HUES48 (cell line): ENCODE data around the gene MEGF11.

Source experiments
- H3K27ac ChIP-seq: one replicate; pipeline ENCODE4 v1.7.0; 2013; ENCODE audit warnings: low read depth, low read length, inconsistent platforms
- H3K27me3 ChIP-seq: 2 replicates; pipeline ENCODE4 v1.6.1; 2013; ENCODE audit warnings: mild to moderate bottlenecking, low read length; ENCODE audit not compliant: control insufficient read depth, insufficient read depth
- H3K36me3 ChIP-seq: 2 replicates; pipeline ENCODE4 v1.6.1; 2013; ENCODE audit warnings: low read length; ENCODE audit not compliant: control insufficient read depth, insufficient read depth
- H3K4me1 ChIP-seq: 2 replicates; pipeline ENCODE4 v1.6.1; 2013; ENCODE audit warnings: mild to moderate bottlenecking, low read length; ENCODE audit not compliant: control insufficient read depth, insufficient read depth
- H3K4me3 ChIP-seq: 2 replicates; pipeline ENCODE4 v1.5.1; 2013; ENCODE audit warnings: mild to moderate bottlenecking, low read depth, low read length
- H3K9ac ChIP-seq: 2 replicates; pipeline ENCODE4 v1.6.1; 2013; ENCODE audit warnings: mild to moderate bottlenecking, low read depth, low read length, moderate library complexity
- H3K9me3 ChIP-seq: 2 replicates; pipeline ENCODE4 v1.6.1; 2013; ENCODE audit warnings: low read length; ENCODE audit not compliant: control insufficient read depth, insufficient read depth

MEGF11 gene

DNA sequence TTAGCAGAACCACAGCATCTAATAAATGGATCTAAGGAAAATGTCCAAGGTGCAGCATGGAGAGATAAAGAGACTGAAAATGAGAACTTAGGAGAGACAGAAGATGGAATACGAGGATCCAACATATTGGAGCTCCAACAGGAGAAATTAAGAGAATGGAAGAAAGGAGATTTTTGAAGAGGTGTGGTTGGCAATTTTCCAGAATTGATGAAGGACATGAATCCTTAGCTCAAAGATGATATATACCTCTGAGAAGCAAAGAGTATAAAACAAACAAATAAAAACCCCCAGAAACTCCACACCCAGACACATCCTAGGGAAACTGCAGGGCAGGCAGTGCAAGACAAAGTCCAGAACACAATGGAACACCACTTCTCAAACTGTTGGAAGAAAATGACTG lies 141.2 kb downstream of the MEGF11 start:
- no peaks in the 10 kb centered on the region for H3K9me3 ChIP-seq
- peaks cover 11% of the 10 kb centered on the region; the same call in 1 of the 2 replicates for H3K4me1 ChIP-seq
- no peak overlapping the region for H3K9ac ChIP-seq
- no peaks in the 10 kb centered on the region; the same call in 1 of the 2 replicates for H3K27me3 ChIP-seq
- no peaks in the 10 kb centered on the region for H3K36me3 ChIP-seq
- no peak overlapping the region for H3K4me3 ChIP-seq
- H3K27ac ChIP-seq: no peak overlapping the region

DNA sequence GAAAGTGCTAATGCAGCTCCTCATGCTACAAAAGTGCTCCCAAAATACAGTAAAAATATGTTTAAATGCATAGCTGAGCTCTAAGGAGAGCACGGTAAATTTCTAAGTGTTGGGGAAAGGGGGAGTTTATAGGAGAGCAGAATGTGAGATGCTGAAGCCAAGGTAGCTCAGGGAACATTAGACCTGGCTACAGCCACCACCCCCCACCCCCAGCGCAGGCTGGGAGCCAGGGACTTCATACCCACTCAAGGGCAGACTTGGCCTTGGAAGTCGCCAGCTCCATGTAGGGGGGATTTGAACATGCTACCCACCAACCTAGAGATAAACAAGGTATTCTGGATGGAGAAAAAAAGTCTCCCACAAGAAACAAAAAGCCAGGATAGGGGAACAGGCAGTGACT lies 142.2 kb downstream of the MEGF11 start:
- peaks cover 11% of the 10 kb centered on the region; the same call in 1 of the 2 replicates for H3K4me1 ChIP-seq
- H3K9ac ChIP-seq: no peak overlapping the region
- no peak overlapping the region for H3K27ac ChIP-seq
- H3K36me3 ChIP-seq: no peaks in the 10 kb centered on the region
- no peaks in the 10 kb centered on the region; the same call in 1 of the 2 replicates for H3K27me3 ChIP-seq
- no peaks in the 10 kb centered on the region for H3K9me3 ChIP-seq
- H3K4me3 ChIP-seq: no peak overlapping the region

DNA sequence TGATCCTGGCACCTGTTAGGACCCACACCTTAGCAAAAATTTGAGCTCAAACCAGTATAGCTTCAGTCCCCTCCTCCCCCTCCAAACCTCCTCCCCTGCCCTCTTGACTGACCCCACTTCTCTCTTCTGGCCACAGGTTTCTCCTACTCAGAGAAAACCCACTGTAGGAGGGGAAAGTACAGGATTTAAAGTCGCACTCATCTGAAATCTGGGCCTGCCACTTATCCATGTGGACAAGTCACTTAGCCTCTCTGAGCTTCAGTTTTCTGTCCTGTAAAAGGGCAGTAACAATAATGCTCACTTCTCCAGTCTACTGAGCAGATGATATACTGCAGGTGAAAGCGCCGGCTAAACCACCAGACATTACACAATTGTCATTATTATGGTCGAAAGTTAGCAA lies 142.7 kb downstream of the MEGF11 start:
- no peak overlapping the region for H3K27ac ChIP-seq
- H3K27me3 ChIP-seq: no peaks in the 10 kb centered on the region; the same call in 1 of the 2 replicates
- peaks cover 10% of the 10 kb centered on the region; the same call in 1 of the 2 replicates for H3K4me1 ChIP-seq
- H3K9me3 ChIP-seq: no peaks in the 10 kb centered on the region
- no peak overlapping the region for H3K9ac ChIP-seq
- no peak overlapping the region for H3K4me3 ChIP-seq
- no peaks in the 10 kb centered on the region for H3K36me3 ChIP-seq

- Histone ChIP-seq H3K27me3 (no peaks in the 10 kb centered on the region; the same call in 1 of the 2 replicates), H3K9me3 (no peaks in the 10 kb centered on the region), H3K9ac (no peak overlapping the region), H3K4me3 (no peak overlapping the region), H3K4me1 (peaks cover 5% of the 10 kb centered on the region; the same call in 1 of the 2 replicates), H3K36me3 (no peaks in the 10 kb centered on the region), H3K27ac (no peak overlapping the region)
Measured at GRCh38 chr15:66109826-66110225, 143.7 kb downstream of the MEGF11 start.

- Histone ChIP-seq H3K4me3 (no peak overlapping the region), H3K9me3 (no peaks in the 10 kb centered on the region), H3K4me1 (peaks cover 5% of the 10 kb centered on the region; the same call in 1 of the 2 replicates), H3K27ac (no peak overlapping the region), H3K9ac (no peak overlapping the region), H3K27me3 (no peaks in the 10 kb centered on the region; the same call in 1 of the 2 replicates), H3K36me3 (no peaks in the 10 kb centered on the region)
Measured at GRCh38 chr15:66108483-66109265, 144.9 kb downstream of the MEGF11 start.

DNA sequence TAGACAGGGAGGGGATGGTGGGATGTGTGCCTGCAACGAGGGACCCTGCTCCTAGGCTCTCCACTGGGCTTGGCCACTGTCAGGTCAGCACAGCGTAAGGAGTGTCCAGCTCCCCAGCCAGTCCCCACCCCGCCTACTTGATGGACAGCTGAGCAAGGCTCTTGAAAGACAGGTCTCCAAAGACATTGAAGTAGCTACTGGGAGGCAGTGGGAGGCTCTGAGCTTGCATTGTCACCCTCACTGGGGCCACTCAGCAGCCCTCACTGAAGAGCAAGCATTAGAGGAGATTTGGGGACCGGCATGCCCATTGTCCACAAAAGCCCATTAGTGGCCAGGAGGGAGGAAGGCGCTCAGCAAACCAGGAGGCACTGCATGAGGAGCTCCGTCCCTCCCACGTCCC lies 146.5 kb downstream of the MEGF11 start:
- Histone ChIP-seq H3K9ac (no peak overlapping the region), H3K9me3 (no peaks in the 10 kb centered on the region), H3K4me3 (no peak overlapping the region), H3K27ac (no peak overlapping the region), H3K27me3 (no peaks in the 10 kb centered on the region), H3K36me3 (no peaks in the 10 kb centered on the region), H3K4me1 (no peaks in the 10 kb centered on the region; the same call in 1 of the 2 replicates)

- Histone ChIP-seq H3K9me3 (no peaks in the 10 kb centered on the region), H3K9ac (no peak overlapping the region), H3K27me3 (no peaks in the 10 kb centered on the region), H3K4me1 (peaks cover 11% of the 10 kb centered on the region), H3K4me3 (no peak overlapping the region), H3K36me3 (no peaks in the 10 kb centered on the region), H3K27ac (no peak overlapping the region)
Measured at GRCh38 chr15:66105286-66106265, 148.0 kb downstream of the MEGF11 start.

GRCh38 chr15:66103293-66103590 lies 150.3 kb downstream of the MEGF11 start:
- no peak overlapping the region for H3K9ac ChIP-seq
- no peaks in the 10 kb centered on the region for H3K9me3 ChIP-seq
- H3K4me3 ChIP-seq: no peak overlapping the region
- H3K27ac ChIP-seq: no peak overlapping the region
- H3K27me3 ChIP-seq: no peaks in the 10 kb centered on the region
- peaks cover 17% of the 10 kb centered on the region for H3K4me1 ChIP-seq
- H3K36me3 ChIP-seq: no peaks in the 10 kb centered on the region

DNA sequence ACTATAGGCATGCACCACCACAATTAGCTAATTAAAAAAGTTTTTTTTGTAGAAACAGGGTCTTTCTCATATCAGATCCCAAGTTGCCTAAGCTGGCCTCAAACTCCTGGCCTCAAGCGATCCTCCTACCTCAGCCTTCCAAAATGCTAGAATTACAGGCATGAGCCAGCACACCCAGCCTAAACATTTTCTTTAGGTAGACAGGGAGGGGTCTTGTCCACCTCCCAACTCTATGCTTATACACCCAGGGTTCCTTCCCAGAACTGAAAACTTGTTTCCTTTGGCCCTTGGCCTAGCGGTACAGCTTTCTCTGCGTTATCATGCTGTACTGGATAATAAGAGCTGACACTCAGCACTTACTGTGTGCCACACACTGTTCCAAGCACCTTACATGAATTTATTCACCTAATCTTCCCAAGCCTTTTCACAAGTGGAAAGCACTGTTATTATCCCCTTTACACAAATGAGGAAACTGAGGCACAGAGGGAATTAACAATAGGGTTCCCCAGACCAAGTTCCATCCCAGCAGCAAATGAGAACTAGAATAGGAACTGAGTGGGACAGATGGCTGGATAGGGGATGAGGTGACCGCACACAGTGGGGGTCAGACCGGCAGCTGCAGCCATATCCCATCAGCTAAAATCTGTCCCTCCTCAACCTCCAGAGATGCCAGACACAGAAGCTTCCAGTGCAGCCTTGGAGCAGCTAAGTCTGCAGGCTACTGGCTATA lies 150.8 kb downstream of the MEGF11 start:
- Histone ChIP-seq H3K4me1 (peaks cover 17% of the 10 kb centered on the region), H3K4me3 (no peak overlapping the region), H3K9me3 (no peaks in the 10 kb centered on the region), H3K9ac (no peak overlapping the region), H3K36me3 (no peaks in the 10 kb centered on the region), H3K27me3 (no peaks in the 10 kb centered on the region), H3K27ac (no peak overlapping the region)

DNA sequence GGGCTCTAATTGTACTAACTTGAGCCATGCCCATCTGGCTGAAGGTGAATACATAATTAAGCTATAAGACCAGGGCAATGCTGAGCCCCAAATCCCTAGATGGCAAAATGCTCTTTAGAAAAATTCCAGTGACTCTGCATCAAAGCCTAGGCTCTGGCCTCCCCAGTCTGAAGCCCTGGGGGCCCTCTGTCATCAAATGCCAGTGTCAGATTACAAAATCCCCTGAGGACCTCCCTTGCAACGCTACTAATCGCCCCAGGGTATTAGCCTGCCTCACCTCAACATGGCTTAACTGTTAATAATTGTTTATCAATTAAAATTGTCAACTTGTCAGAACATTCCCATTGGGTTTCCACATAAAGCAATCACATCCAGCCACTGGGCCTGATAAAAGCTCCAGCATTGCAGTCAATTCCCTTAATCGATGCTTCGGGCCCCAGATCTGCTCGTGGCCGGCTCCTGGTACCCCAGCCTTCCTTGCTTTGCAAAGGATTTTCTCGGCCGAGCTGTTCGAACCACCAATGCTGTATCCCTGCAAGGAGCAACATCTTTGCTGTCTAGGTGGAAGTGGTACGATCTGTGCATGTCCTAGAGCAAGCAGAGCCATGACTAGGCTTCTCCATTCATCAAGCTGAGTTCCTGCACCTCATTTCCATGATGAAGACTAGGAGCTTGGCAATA lies 151.7 kb downstream of the MEGF11 start:
- H3K27ac ChIP-seq: no peak overlapping the region
- no peaks in the 10 kb centered on the region for H3K9me3 ChIP-seq
- no peaks in the 10 kb centered on the region for H3K27me3 ChIP-seq
- H3K4me3 ChIP-seq: no peak overlapping the region
- H3K36me3 ChIP-seq: no peaks in the 10 kb centered on the region
- peaks cover 17% of the 10 kb centered on the region for H3K4me1 ChIP-seq
- no peak overlapping the region for H3K9ac ChIP-seq
